NT2/D1 (cell line): ENCODE results near the gene HDAC2.
"Not testable (repeated sequence)": the region's sequence is repeated elsewhere in the genome, so short reads cannot be mapped to it uniquely, and the experiment has no call there.

Source experiments
- DNase-seq: peaks from one replicate; pipeline ENCODE4 v3.0.0-alpha.2; 2011; ENCODE audit warnings: low read depth, low spot score
- H3K27me3 ChIP-seq: 2 replicates; pipeline ENCODE4 v1.6.0; 2011; ENCODE audit warnings: mild to moderate bottlenecking; ENCODE audit not compliant: insufficient read length, insufficient read depth
- H3K36me3 ChIP-seq: 2 replicates; pipeline ENCODE4 v1.6.1; 2011; ENCODE audit warnings: mild to moderate bottlenecking, low read length, mixed read lengths; ENCODE audit not compliant: insufficient read depth, insufficient read length
- H3K4me1 ChIP-seq: 2 replicates; pipeline ENCODE4 v1.5.1; 2011; ENCODE audit not compliant: insufficient read depth, insufficient read length
- H3K4me3 ChIP-seq: 2 replicates; pipeline ENCODE4 v1.5.1; 2011; ENCODE audit warnings: low read depth; ENCODE audit not compliant: insufficient read length
- H3K9ac ChIP-seq: 2 replicates; pipeline ENCODE4 v1.6.0; 2011; ENCODE audit warnings: low read depth; ENCODE audit not compliant: insufficient read length
- H3K9me3 ChIP-seq: 2 replicates; pipeline ENCODE4 v1.5.1; 2011; ENCODE audit warnings: mild to moderate bottlenecking, low read length; ENCODE audit not compliant: insufficient read depth
- SUZ12 ChIP-seq: IDR thresholded peaks from 2 replicates; pipeline ENCODE4 v1.6.1; 2011; ENCODE audit not compliant: insufficient read length, insufficient read depth; ENCODE audit errors: extremely low read depth
- YY1 ChIP-seq: IDR thresholded peaks from 2 replicates; pipeline ENCODE4 v1.6.1; 2011; ENCODE audit not compliant: insufficient read length, insufficient read depth
- ZNF274 ChIP-seq: IDR thresholded peaks from 2 replicates; pipeline ENCODE4 v1.6.1; 2011; ENCODE audit warnings: mild to moderate bottlenecking, low read depth, low read length

The HDAC2 gene

GRCh38 chr6:113925378-113925777, 45.6 kb downstream of the HDAC2 start:
- Histone ChIP-seq H3K27me3 (no peaks in the 10 kb centered on the region), H3K4me3 (no peak overlapping the region), H3K9ac (no peak overlapping the region), H3K4me1 (no peaks in the 10 kb centered on the region), H3K36me3 (no peaks in the 10 kb centered on the region), H3K9me3 (no peaks in the 10 kb centered on the region)
- TF ChIP-seq ZNF274 (no peak), YY1 (no peak), SUZ12 (no peak)
- no peak for DNase-seq

DNA sequence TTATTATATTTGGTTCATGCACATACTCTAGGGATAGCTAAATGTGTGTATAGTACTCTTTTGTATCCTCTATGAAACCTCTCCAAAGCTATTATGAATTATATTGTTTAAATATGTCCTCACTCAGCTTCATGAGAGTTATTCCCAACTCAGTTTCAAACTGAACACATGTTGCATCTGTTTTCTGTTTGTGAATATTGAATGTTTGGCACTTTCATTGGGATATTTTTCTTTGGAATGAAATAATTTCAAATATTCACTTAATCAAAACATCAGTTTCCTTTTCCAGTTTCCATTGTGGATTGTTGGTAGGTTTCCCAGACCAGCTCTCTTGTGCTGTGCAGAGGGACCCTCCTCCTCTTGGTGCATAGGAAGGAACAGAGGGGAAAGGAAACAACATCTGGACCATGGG, 46.6 kb downstream of the HDAC2 start:
- Histone ChIP-seq H3K4me3 (no peak overlapping the region), H3K4me1 (no peaks in the 10 kb centered on the region), H3K9me3 (no peaks in the 10 kb centered on the region), H3K36me3 (no peaks in the 10 kb centered on the region), H3K27me3 (no peaks in the 10 kb centered on the region), H3K9ac (no peak overlapping the region)
- DNase-seq: no peak
- no peak for TF ChIP-seq YY1
- no peak for TF ChIP-seq SUZ12
- TF ChIP-seq ZNF274: no peak

GRCh38 chr6:113923526-113923925, 47.4 kb downstream of the HDAC2 start:
- no peaks in the 10 kb centered on the region for H3K27me3 ChIP-seq
- DNase-seq: no peak

DNA sequence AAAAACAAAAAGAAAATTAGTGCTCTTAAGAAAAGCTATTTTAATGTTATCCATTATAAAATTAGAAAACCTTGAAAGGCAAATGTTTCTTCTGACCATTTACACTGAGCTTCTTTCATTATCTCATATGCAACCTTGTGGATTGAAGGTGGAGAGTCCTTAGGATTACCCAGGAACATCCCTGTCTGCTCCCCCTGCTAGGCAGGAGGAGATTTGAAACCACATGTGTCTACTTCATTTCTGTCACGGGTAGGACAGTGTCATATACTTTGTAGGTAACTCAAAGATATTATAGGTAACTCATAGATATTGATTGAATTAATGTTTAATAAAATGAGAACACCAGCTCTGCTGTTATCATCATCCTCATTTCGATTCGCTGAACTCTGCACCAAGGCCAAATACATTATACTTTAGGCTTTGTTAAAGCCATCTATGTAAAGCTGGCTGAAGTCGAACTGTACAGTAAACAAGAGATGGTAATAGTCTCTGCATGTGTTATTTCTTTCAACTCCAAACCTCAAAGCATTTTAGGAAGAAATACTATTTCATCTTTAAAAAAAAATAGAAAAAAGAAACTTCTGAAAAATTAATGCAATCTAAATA, 49.5 kb downstream of the HDAC2 start:
- no peak for TF ChIP-seq YY1
- no peak for TF ChIP-seq SUZ12
- no peak for TF ChIP-seq ZNF274
- no peaks in the 10 kb centered on the region for H3K9me3 ChIP-seq

More at GRCh38 chr6:113923526-113923925, 47.4 kb downstream of the HDAC2 start:
- no peaks in the 10 kb centered on the region for H3K9me3 ChIP-seq
- H3K36me3 ChIP-seq: no peaks in the 10 kb centered on the region
- H3K4me3 ChIP-seq: no peak overlapping the region
- no peak overlapping the region for H3K9ac ChIP-seq
- no peaks in the 10 kb centered on the region for H3K4me1 ChIP-seq
- no peak for TF ChIP-seq SUZ12

GRCh38 chr6:113920663-113921267, 50.2 kb downstream of the HDAC2 start:
- no peaks in the 10 kb centered on the region for H3K4me1 ChIP-seq
- TF ChIP-seq SUZ12 (no peak), YY1 (no peak), ZNF274 (no peak)
- no peak for DNase-seq

More for the DNA sequence above, 49.5 kb downstream of the HDAC2 start:
- no peaks in the 10 kb centered on the region for H3K36me3 ChIP-seq
- no peak overlapping the region for H3K9ac ChIP-seq
- no peak overlapping the region for H3K4me3 ChIP-seq
- no peak for DNase-seq
- H3K4me1 ChIP-seq: no peaks in the 10 kb centered on the region
- no peaks in the 10 kb centered on the region for H3K27me3 ChIP-seq

DNA sequence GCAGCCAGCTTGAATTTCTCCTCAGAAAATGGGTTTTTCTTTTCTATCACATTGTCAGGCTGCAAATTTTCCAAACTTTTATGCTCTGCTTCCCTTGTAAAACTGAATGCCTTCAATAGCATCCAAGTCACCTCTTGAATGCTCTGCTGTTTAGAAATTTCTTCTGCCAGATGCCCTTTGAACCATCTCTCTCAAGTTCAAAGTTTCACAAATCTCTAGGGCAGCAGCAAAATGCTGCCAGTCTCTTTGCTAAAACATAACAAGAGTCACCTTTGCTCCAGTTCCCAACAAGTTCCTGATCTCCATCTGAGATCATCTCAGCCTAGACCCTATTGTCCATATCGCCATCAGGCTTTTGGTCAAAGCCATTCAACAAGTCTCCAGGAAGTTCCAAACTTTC, 60.7 kb downstream of the HDAC2 start:
- not testable (repeated sequence) for H3K9ac ChIP-seq, H3K4me1 ChIP-seq, H3K9me3 ChIP-seq, H3K36me3 ChIP-seq, DNase-seq, H3K27me3 ChIP-seq, H3K4me3 ChIP-seq

More at GRCh38 chr6:113920663-113921267, 50.2 kb downstream of the HDAC2 start:
- no peaks in the 10 kb centered on the region for H3K27me3 ChIP-seq
- H3K9me3 ChIP-seq: no peaks in the 10 kb centered on the region
- H3K36me3 ChIP-seq: no peaks in the 10 kb centered on the region
- no peak overlapping the region for H3K4me3 ChIP-seq
- no peak overlapping the region for H3K9ac ChIP-seq

GRCh38 chr6:113909224-113909856, 61.6 kb downstream of the HDAC2 start:
- H3K36me3 ChIP-seq: no peaks in the 10 kb centered on the region
- no peak overlapping the region for H3K9ac ChIP-seq
- TF ChIP-seq SUZ12 (no peak), YY1 (no peak), ZNF274 (no peak)
- H3K27me3 ChIP-seq: no peaks in the 10 kb centered on the region
- H3K4me3 ChIP-seq: no peak overlapping the region
- H3K4me1 ChIP-seq: no peaks in the 10 kb centered on the region
- DNase-seq: peak; percentile 32
- H3K9me3 ChIP-seq: no peaks in the 10 kb centered on the region

DNA sequence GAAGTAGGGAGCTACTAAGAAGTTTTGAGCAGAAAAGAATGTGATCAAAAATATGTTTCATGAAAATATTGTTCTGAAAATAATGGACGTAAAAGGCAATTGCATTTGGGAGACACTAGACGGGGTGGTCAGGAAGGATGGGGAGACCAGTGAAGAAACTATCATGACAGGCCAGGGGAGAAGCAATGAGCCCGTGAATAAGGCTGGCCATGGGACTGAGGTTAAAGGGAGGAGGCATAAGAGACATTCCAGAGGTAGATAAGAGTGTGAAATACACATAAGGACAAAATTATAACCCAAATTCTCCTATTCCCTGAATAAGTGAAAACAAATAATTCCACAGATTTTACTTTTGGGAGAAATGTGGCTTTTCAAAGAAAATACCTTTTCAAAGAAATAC, 62.1 kb downstream of the HDAC2 start:
- Histone ChIP-seq H3K27me3 (no peaks in the 10 kb centered on the region), H3K4me3 (no peak overlapping the region), H3K9me3 (no peaks in the 10 kb centered on the region), H3K36me3 (no peaks in the 10 kb centered on the region), H3K4me1 (no peaks in the 10 kb centered on the region), H3K9ac (no peak overlapping the region)
- DNase-seq: no peak
- TF ChIP-seq YY1 (no peak), ZNF274 (no peak), SUZ12 (no peak)
